Spleen (tissue), 7 donors: ENCODE measurements around the gene DIAPH1.

Experiments used
- POLR2A ChIP-seq, 3 donors: fragments of 450-650 bp; IDR thresholded peaks; one replicate each; pipeline ENCODE4 v1.5.1; 2017; ENCODE audit warnings: antibody characterized with exemption in 3 of 3, mild to moderate bottlenecking in 1 of 3
- POLR2AphosphoS5 ChIP-seq, 3 donors: sonication (generic); formaldehyde crosslinking; IDR thresholded peaks; one replicate each; pipeline ENCODE4 v1.5.1; 2017; ENCODE audit warnings: antibody characterized with exemption in 3 of 3
- TF ChIP-seq, protein P1 (sequence below), 11 experiments: fragments of 200-600 bp in 7 of 11; fragments of 450-650 bp in 4 of 11; sonication (generic) in 4 of 11; IDR thresholded peaks in 8 of 11; conservative IDR thresholded peaks in 3 of 11; 1 replicate in 7 of 11; 2 replicates in 4 of 11; pipeline versions ENCODE4 v1.4.0 to v1.8.0; 2016 to 2021; ENCODE audit warnings: antibody characterized with exemption in 11 of 11, inconsistent platforms in 4 of 11, mild to moderate bottlenecking in 1 of 11
- donor health status: DM: no; HTN: no; CAD: no; lungs with moderate emphysema.
- donor health status: DM: no; HTN: no; CAD: no.
- donor health status: DM: no; HTN: no; CAD: no.

- TF ChIP-seq, protein P1, sequence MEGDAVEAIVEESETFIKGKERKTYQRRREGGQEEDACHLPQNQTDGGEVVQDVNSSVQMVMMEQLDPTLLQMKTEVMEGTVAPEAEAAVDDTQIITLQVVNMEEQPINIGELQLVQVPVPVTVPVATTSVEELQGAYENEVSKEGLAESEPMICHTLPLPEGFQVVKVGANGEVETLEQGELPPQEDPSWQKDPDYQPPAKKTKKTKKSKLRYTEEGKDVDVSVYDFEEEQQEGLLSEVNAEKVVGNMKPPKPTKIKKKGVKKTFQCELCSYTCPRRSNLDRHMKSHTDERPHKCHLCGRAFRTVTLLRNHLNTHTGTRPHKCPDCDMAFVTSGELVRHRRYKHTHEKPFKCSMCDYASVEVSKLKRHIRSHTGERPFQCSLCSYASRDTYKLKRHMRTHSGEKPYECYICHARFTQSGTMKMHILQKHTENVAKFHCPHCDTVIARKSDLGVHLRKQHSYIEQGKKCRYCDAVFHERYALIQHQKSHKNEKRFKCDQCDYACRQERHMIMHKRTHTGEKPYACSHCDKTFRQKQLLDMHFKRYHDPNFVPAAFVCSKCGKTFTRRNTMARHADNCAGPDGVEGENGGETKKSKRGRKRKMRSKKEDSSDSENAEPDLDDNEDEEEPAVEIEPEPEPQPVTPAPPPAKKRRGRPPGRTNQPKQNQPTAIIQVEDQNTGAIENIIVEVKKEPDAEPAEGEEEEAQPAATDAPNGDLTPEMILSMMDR (IDR thresholded peaks at IDR 0.05 in 8 of 11, conservative IDR thresholded peaks at IDR 0.05 in 3 of 11), result no peak
- no peak for TF ChIP-seq POLR2A (IDR thresholded peaks at IDR 0.05)
- TF ChIP-seq POLR2AphosphoS5 (IDR thresholded peaks at IDR 0.05), result no peak
Measured at GRCh38 chr5:141517312-141517711, 101.5 kb downstream of the DIAPH1 start.
